ENCODE data around the gene ACADS. TPM values are rescaled to one million over a fixed set of nuclear protein-coding genes. Genes with fewer than 3 reads are reported as not detected.

The ACADS gene
- total RNA-seq, 1 experiment from 2014 or later, result 11.0 TPM

- TF ChIP-seq, protein P1, sequence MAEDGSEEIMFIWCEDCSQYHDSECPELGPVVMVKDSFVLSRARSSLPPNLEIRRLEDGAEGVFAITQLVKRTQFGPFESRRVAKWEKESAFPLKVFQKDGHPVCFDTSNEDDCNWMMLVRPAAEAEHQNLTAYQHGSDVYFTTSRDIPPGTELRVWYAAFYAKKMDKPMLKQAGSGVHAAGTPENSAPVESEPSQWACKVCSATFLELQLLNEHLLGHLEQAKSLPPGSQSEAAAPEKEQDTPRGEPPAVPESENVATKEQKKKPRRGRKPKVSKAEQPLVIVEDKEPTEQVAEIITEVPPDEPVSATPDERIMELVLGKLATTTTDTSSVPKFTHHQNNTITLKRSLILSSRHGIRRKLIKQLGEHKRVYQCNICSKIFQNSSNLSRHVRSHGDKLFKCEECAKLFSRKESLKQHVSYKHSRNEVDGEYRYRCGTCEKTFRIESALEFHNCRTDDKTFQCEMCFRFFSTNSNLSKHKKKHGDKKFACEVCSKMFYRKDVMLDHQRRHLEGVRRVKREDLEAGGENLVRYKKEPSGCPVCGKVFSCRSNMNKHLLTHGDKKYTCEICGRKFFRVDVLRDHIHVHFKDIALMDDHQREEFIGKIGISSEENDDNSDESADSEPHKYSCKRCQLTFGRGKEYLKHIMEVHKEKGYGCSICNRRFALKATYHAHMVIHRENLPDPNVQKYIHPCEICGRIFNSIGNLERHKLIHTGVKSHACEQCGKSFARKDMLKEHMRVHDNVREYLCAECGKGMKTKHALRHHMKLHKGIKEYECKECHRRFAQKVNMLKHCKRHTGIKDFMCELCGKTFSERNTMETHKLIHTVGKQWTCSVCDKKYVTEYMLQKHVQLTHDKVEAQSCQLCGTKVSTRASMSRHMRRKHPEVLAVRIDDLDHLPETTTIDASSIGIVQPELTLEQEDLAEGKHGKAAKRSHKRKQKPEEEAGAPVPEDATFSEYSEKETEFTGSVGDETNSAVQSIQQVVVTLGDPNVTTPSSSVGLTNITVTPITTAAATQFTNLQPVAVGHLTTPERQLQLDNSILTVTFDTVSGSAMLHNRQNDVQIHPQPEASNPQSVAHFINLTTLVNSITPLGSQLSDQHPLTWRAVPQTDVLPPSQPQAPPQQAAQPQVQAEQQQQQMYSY (CRISPR knock-in tag; IDR thresholded peaks at IDR 0.05), result no peak
- no peak for TF ChIP-seq CREM (CRISPR knock-in tag; IDR thresholded peaks at IDR 0.05)
These were observed 59.2 kb downstream of the ACADS start (continued) for GRCh38 chr12:120784804-120785203.

DNA sequence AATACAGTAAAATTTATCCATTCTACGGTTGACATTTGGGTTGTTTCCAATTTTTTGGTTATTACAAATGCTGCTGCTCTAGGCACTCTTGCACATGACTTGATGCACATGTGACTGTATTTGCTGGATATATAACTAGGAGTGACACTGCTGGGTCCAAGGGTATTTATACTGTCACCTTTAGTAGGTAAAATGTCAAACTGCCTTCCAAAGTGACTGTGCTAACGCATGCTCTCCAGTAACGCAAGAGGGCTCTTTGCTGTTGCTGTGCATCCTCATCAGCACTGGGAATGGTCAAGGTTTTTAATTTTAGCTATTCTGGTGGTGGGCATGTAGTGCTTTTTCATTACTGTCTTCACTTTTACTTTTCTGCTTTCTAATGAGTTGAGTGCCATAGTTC is 62.3 kb downstream of the ACADS start:
- Mint-ChIP-seq H3K27ac (no peak overlapping the region), H3K4me1 (no peaks in the 10 kb centered on the region)
- POLR2A ChIA-PET, result no interaction called here

More for the DNA sequence above, 62.3 kb downstream of the ACADS start:
- ATAC-seq (no peak), DNase-seq (ENCODE audit: low spot score) (no peak)
- H3K27me3 Mint-ChIP-seq (ENCODE audit: low read depth), result no peaks in the 10 kb centered on the region
- no peak overlapping the region for H3K4me3 Mint-ChIP-seq
- CTCF ChIA-PET, result no interaction called here
- TF ChIP-seq E2F5 (CRISPR knock-in tag; IDR thresholded peaks at IDR 0.05) (no peak), ZNF263 (CRISPR knock-in tag; IDR thresholded peaks at IDR 0.05; ENCODE audit: low read depth) (no peak), ZNF317 (CRISPR knock-in tag; IDR thresholded peaks at IDR 0.05; ENCODE audit: borderline replicate concordance, low read depth) (no peak), PRRX2 (CRISPR knock-in tag; IDR thresholded peaks at IDR 0.05) (no peak), NFATC4 (CRISPR knock-in tag; IDR thresholded peaks at IDR 0.05) (no peak), ZNF219 (CRISPR knock-in tag; IDR thresholded peaks at IDR 0.05; ENCODE audit: borderline replicate concordance) (no peak), CTCF (IDR thresholded peaks at IDR 0.05) (no peak), ZNF232 (CRISPR knock-in tag; IDR thresholded peaks at IDR 0.05) (no peak), ETV6 (CRISPR knock-in tag; IDR thresholded peaks at IDR 0.05) (no peak), GABPB1 (CRISPR knock-in tag; IDR thresholded peaks at IDR 0.05) (no peak)
- TF ChIP-seq, protein P2, sequence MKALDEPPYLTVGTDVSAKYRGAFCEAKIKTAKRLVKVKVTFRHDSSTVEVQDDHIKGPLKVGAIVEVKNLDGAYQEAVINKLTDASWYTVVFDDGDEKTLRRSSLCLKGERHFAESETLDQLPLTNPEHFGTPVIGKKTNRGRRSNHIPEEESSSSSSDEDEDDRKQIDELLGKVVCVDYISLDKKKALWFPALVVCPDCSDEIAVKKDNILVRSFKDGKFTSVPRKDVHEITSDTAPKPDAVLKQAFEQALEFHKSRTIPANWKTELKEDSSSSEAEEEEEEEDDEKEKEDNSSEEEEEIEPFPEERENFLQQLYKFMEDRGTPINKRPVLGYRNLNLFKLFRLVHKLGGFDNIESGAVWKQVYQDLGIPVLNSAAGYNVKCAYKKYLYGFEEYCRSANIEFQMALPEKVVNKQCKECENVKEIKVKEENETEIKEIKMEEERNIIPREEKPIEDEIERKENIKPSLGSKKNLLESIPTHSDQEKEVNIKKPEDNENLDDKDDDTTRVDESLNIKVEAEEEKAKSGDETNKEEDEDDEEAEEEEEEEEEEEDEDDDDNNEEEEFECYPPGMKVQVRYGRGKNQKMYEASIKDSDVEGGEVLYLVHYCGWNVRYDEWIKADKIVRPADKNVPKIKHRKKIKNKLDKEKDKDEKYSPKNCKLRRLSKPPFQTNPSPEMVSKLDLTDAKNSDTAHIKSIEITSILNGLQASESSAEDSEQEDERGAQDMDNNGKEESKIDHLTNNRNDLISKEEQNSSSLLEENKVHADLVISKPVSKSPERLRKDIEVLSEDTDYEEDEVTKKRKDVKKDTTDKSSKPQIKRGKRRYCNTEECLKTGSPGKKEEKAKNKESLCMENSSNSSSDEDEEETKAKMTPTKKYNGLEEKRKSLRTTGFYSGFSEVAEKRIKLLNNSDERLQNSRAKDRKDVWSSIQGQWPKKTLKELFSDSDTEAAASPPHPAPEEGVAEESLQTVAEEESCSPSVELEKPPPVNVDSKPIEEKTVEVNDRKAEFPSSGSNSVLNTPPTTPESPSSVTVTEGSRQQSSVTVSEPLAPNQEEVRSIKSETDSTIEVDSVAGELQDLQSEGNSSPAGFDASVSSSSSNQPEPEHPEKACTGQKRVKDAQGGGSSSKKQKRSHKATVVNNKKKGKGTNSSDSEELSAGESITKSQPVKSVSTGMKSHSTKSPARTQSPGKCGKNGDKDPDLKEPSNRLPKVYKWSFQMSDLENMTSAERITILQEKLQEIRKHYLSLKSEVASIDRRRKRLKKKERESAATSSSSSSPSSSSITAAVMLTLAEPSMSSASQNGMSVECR (CRISPR knock-in tag; IDR thresholded peaks at IDR 0.05; ENCODE audit: borderline replicate concordance), result no peak
- TF ChIP-seq, protein P3, sequence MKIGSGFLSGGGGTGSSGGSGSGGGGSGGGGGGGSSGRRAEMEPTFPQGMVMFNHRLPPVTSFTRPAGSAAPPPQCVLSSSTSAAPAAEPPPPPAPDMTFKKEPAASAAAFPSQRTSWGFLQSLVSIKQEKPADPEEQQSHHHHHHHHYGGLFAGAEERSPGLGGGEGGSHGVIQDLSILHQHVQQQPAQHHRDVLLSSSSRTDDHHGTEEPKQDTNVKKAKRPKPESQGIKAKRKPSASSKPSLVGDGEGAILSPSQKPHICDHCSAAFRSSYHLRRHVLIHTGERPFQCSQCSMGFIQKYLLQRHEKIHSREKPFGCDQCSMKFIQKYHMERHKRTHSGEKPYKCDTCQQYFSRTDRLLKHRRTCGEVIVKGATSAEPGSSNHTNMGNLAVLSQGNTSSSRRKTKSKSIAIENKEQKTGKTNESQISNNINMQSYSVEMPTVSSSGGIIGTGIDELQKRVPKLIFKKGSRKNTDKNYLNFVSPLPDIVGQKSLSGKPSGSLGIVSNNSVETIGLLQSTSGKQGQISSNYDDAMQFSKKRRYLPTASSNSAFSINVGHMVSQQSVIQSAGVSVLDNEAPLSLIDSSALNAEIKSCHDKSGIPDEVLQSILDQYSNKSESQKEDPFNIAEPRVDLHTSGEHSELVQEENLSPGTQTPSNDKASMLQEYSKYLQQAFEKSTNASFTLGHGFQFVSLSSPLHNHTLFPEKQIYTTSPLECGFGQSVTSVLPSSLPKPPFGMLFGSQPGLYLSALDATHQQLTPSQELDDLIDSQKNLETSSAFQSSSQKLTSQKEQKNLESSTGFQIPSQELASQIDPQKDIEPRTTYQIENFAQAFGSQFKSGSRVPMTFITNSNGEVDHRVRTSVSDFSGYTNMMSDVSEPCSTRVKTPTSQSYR (CRISPR knock-in tag; IDR thresholded peaks at IDR 0.05), result no peak
- TF ChIP-seq, protein P4, sequence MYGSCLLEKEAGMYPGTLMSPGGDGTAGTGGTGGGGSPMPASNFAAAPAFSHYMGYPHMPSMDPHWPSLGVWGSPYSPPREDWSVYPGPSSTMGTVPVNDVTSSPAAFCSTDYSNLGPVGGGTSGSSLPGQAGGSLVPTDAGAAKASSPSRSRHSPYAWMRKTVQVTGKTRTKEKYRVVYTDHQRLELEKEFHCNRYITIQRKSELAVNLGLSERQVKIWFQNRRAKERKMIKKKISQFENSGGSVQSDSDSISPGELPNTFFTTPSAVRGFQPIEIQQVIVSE (CRISPR knock-in tag; IDR thresholded peaks at IDR 0.05; ENCODE audit: borderline replicate concordance), result no peak
- TF ChIP-seq, protein P5, sequence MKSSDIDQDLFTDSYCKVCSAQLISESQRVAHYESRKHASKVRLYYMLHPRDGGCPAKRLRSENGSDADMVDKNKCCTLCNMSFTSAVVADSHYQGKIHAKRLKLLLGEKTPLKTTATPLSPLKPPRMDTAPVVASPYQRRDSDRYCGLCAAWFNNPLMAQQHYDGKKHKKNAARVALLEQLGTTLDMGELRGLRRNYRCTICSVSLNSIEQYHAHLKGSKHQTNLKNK (CRISPR knock-in tag; IDR thresholded peaks at IDR 0.05), result no peak
- TF ChIP-seq, protein P6, sequence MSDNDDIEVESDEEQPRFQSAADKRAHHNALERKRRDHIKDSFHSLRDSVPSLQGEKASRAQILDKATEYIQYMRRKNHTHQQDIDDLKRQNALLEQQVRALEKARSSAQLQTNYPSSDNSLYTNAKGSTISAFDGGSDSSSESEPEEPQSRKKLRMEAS (CRISPR knock-in tag; IDR thresholded peaks at IDR 0.05), result no peak
- TF ChIP-seq, protein P7, sequence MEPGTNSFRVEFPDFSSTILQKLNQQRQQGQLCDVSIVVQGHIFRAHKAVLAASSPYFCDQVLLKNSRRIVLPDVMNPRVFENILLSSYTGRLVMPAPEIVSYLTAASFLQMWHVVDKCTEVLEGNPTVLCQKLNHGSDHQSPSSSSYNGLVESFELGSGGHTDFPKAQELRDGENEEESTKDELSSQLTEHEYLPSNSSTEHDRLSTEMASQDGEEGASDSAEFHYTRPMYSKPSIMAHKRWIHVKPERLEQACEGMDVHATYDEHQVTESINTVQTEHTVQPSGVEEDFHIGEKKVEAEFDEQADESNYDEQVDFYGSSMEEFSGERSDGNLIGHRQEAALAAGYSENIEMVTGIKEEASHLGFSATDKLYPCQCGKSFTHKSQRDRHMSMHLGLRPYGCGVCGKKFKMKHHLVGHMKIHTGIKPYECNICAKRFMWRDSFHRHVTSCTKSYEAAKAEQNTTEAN (CRISPR knock-in tag; IDR thresholded peaks at IDR 0.05), result no peak
- no peaks in the 10 kb centered on the region for H3K9me3 Mint-ChIP-seq
- H3K36me3 Mint-ChIP-seq, result no peaks in the 10 kb centered on the region

All from WTC11 (cell line).